ENCODE measurements around the gene SVOP. TPM values are rescaled to one million over a fixed set of nuclear protein-coding genes. Genes with fewer than 3 reads are reported as not detected.

Gene SVOP
- total and polyA plus RNA-seq, 7 donors, result 0.23 to 1.1 (median 0.68) TPM; not detected in 2

- Histone ChIP-seq H3K27me3 (no peaks in the 10 kb centered on the region), H3K27ac (no peak overlapping the region), H3K4me1 (no peaks in the 10 kb centered on the region), H3K4me3 (no peak overlapping the region), H3K9me3 (no peaks in the 10 kb centered on the region), H3K36me3 (no peaks in the 10 kb centered on the region)
- intact Hi-C loops (cut with DNase I), result no loop called here
- WGBS, 2 donors, result 26 to 38% methylated on average over 1 of the region's 1 CpG
- no peak for DNase-seq
- TF ChIP-seq POLR2AphosphoS5 (IDR thresholded peaks at IDR 0.05) (no peak), CTCF (IDR thresholded peaks at IDR 0.05) (no peak), POLR2A (IDR thresholded peaks at IDR 0.05) (no peak), EP300 (IDR thresholded peaks at IDR 0.05) (no peak)
Measured at GRCh38 chr12:109027767-109028166, 6.9 kb upstream of the SVOP start.

GRCh38 chr12:109020146-109020795 is 597 bp downstream of the SVOP start:
- Histone ChIP-seq H3K27me3 (no peaks in the 10 kb centered on the region), H3K27ac (no peak overlapping the region), H3K4me3 (no peak overlapping the region), H3K4me1 (peaks cover 0 to 4% (median 0%) of the 10 kb centered on the region in 4 donors), H3K36me3 (no peaks in the 10 kb centered on the region), H3K9me3 (no peaks in the 10 kb centered on the region)
- DNase-seq, result no peak
- 64 to 65% methylated on average over 7 of the region's 7 CpGs for WGBS, 2 donors
- TF ChIP-seq POLR2A (IDR thresholded peaks at IDR 0.05) (no peak), POLR2AphosphoS5 (IDR thresholded peaks at IDR 0.05) (no peak)
- intact Hi-C loops (cut with DNase I), result no loop called here

- no peaks in the 10 kb centered on the region for H3K27me3 ChIP-seq
- peaks cover 0 to 4% (median 0%) of the 10 kb centered on the region in 4 donors for H3K4me1 ChIP-seq
- H3K27ac ChIP-seq, result no peak overlapping the region
- H3K4me3 ChIP-seq, result no peak overlapping the region
- WGBS, 2 donors, result 16 to 62% methylated on average over 4 of the region's 4 CpGs
- intact Hi-C loops (cut with DNase I), result no loop called here
- no peaks in the 10 kb centered on the region for H3K36me3 ChIP-seq
- no peaks in the 10 kb centered on the region for H3K9me3 ChIP-seq
- no peak for DNase-seq
- TF ChIP-seq POLR2AphosphoS5 (IDR thresholded peaks at IDR 0.05) (no peak), CTCF (IDR thresholded peaks at IDR 0.05) (no peak), EP300 (IDR thresholded peaks at IDR 0.05) (no peak), POLR2A (IDR thresholded peaks at IDR 0.05) (no peak)
Measured at GRCh38 chr12:109018296-109018695, 2.6 kb downstream of the SVOP start.

- Histone ChIP-seq H3K9me3 (no peaks in the 10 kb centered on the region), H3K36me3 (no peaks in the 10 kb centered on the region), H3K4me3 (no peak overlapping the region), H3K27ac (no peak overlapping the region), H3K4me1 (peaks cover 0 to 4% (median 0%) of the 10 kb centered on the region in 4 donors), H3K27me3 (peaks cover 0 to 3% (median 0%) of the 10 kb centered on the region in 3 donors)
- TF ChIP-seq POLR2A (IDR thresholded peaks at IDR 0.05), result no peak
- TF ChIP-seq CTCF (IDR thresholded peaks at IDR 0.05), result no peak
- TF ChIP-seq POLR2AphosphoS5 (IDR thresholded peaks at IDR 0.05), result no peak
- no peak for TF ChIP-seq EP300 (IDR thresholded peaks at IDR 0.05)
- intact Hi-C loops (cut with DNase I), result no loop called here
- 84 to 87% methylated on average over 6 of the region's 6 CpGs for WGBS, 2 donors
- no peak for DNase-seq
Measured at GRCh38 chr12:109016978-109017377, 3.9 kb downstream of the SVOP start.

- Histone ChIP-seq H3K36me3 (no peaks in the 10 kb centered on the region), H3K27ac (no peak overlapping the region), H3K27me3 (peaks cover 0 to 3% (median 0%) of the 10 kb centered on the region in 3 donors), H3K4me1 (peaks cover 0 to 2% (median 0%) of the 10 kb centered on the region in 4 donors), H3K4me3 (no peak overlapping the region), H3K9me3 (no peaks in the 10 kb centered on the region)
- TF ChIP-seq POLR2A (IDR thresholded peaks at IDR 0.05), result no peak
- no peak for TF ChIP-seq CTCF (IDR thresholded peaks at IDR 0.05)
- TF ChIP-seq EP300 (IDR thresholded peaks at IDR 0.05), result no peak
- TF ChIP-seq POLR2AphosphoS5 (IDR thresholded peaks at IDR 0.05), result no peak
- intact Hi-C loops (cut with DNase I), result no loop called here
- DNase-seq, result no peak
- 82 to 84% methylated on average over 8 of the region's 8 CpGs for WGBS, 2 donors
Measured at GRCh38 chr12:109016016-109016415, 4.9 kb downstream of the SVOP start.
